NCI-H187 (cell line): ENCODE data around the gene WHRN.

Experiments used
- DNase-seq, 2 experiments: peaks; one replicate each; lab custom pipeline; 2025; lab: John Stamatoyannopoulos, UW

WHRN gene

GRCh38 chr9:114513959-114514267 is 8.6 kb upstream of the WHRN start:
- no peak for DNase-seq

GRCh38 chr9:114513055-114513958 is 8.0 kb upstream of the WHRN start:
- DNase-seq, result no peak

DNA sequence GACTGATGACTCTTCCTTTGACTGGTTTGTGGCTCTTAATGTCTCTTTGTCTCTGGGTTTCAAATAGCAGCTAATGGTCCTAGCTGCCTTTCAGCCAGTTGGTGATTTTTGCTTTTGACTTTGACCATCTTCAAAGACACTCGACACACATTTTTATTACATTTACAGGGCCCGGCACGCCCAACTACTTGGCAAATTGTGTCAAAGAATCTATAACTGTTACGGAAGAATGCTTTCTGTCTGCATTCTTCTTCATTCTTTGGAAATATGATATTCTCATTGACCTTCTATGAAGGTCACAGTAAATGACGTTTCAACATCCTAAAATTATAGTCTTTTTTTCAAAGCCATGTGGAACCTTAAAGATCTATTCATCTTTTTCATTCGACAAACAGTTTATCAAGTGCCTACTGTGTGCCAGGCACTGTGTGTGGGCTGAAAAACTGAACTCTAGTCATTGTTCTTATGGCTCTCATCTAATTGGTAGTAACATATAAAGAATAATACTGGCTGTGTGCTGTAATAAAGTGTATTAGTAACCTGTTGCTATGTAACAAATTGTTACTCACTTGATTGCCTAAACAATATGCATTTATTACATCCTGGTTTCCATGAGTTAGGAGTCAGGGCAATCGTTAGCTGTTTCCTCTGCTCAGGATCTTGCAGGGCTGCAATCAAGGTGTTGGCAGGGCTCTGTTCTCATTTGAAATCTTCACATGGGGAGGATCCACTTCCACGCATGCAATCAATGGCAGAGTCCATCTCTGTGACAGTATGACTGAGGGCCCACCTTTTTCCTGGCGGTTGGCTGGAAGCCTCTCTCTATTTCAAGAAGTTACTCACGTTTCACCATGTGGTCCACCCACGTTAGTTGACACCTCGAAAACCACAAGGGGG is 7.0 kb upstream of the WHRN start:
- DNase-seq, result no peak

DNA sequence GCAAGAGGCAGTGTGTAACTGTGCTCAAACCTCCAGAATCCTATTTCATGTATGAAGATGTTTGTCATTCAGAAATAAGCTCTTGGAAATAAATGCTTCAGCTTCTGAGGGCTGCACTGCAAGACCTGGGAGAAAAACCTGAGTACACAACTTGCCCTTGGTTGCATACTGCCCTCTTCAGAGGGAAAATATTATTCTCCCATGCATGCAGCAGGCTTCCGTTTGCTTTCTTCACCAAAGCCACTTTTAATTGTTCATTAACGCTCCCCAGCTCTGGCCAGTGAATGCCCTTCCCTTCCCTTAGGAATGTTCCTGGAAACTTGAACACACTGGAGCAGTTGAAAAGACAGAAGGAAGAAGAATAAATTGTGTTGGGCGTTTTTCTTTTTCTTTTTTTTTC is 2.5 kb upstream of the WHRN start:
- no peak for DNase-seq

GRCh38 chr9:114506082-114506390 is 763 bp upstream of the WHRN start:
- no peak for DNase-seq

- peak in 1 of 2 experiments; percentile 19 for DNase-seq
Measured at GRCh38 chr9:114504341-114505186, 709 bp downstream of the WHRN start.

GRCh38 chr9:114503522-114504340 is 1.5 kb downstream of the WHRN start:
- DNase-seq, result peak in 1 of 2 experiments; percentile 19

DNA sequence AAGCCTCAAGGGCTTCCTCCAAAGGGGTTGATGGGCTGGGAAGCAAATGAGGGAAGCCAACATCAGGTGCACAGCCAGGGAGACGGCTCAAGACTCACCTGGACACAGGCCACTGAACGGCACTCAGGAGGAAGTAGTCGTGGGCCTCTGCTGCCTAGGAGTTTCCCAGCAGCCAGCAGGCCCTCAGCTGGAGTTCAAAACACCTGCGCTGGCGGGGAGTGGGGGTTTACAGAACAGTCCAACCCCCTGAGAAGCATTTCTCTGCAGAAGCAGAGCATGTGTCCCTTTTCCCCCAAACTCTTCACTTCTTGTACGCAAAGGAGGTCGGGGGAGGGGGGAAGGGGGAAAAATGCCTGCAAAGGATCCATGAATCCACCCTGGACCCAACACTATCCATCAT is 2.3 kb downstream of the WHRN start:
- DNase-seq, result peak in 1 of 2 experiments; percentile 6

DNA sequence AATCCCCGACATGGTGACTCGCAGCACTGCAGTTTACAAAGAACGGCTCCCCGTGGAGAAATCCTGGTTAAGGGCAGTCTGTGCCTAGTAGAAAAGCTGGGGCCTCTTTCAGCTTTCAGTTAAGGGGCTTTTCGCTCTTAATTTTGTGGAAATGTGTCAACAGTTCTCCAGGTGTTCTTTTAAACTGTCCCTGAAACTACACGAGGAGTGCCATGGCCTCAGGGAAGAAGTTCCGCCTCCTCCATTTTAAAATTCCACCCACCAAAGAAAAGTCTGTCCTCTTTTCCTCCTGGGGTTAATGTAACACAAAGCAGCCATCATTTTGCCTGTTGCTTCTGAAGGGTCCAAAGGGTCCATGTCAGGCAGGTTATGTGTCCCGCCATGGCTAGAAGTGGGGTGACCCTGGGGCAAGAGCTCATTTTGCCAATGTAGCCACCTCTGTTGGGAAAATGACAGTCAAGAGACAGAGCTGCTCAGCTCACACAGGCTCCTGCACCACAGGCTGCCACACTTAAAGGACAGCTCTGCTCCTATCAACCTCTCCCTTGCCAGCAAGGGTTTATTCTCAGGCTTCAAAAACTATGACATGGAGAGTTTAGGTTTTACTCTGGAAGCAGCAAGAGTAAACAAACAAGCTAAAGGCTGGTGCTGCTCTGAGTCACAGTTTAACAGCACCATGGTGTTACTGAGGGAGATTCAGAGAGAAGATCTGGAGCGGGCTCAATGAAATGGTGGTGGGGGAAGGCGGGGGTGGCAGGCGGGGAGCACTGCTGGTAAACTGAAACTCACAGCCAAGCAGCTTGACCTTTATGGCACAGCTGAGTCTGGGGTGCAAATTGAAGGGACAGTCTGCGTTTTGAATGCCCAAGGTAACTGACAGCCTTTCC is 3.2 kb downstream of the WHRN start:
- DNase-seq, result peak in 1 of 2 experiments; percentile 9

DNA sequence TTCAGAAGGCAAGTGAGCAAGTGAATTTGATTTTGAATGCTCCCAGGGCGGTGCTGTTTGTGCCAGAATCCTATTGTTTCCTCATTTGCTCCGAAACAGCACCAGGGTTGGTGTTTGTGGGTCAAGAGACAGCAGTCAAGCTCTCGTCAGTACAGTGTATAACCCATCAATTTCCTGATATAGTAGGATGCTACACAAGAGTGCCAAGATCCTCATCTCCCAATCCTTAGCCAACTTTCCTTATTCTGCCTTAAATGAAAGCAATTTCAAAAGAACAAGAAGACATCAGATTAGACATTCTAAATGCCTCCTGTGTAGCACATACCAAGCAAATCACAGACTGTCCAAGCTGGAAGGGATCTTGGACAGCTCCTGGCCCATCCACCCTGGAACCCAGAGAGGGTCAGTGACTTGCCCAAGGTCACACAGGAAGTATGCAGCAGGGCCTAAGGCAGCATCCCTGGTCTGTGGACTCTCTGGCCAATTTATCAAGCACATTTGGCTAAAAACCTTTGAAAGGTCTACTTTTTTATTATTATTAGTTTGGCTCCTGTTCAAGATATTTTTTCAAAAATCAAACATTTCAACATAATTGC is 4.5 kb downstream of the WHRN start:
- DNase-seq, result no peak

DNA sequence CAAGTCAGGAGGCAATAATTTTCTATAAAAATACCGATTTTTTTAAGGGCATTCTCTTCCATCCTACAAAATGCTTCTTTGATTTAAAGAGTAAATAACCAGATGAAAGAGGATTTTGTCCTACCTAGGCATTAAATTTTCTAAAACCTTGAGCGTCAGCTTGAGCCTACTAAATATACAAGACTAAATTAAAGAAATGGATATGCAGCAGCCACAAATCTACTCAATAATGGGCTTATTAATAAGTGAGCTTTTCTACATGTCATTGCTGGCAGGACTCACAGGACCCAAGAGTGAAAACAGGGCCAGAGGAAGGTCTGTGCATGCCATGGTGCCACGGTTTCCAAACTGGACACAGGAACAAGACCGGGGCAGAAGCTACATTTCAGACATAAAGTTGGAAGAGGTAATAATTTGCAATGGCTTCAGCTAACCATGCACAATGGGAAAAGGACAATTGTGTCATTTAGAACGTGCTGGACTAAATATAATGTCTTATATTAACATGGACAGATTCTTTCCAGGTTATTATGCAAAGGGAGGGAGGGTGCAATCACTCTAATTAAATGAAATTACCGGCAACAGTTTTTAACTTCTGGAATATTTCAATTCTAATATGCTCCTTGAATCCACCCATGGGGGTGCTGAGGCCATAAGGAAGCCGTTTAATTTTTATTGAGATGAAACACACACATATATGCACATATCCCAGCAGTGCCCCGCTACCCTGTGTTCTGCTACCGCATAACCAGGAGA is 5.2 kb downstream of the WHRN start:
- no peak for DNase-seq

DNA sequence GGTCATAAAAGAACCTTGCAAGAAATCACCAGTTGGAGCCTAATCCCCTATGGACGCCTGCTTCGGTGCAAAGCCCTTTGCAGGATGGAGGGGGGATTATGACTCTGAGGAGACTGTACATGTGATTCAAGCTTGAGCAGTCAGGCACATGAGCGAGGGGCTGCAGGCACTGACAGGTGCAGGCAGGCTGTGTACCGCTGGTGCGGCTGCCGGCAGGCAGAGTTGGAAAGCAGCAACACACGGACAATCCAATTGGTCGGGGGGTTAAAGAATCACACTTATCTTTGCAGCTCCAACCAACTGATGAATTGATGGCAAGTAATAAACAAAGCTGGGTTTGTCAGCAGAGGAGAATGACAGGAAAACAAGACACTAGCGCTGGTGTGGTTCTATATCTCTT is 5.7 kb downstream of the WHRN start:
- no peak for DNase-seq

- DNase-seq, result no peak
Measured at GRCh38 chr9:114497727-114498382, 7.4 kb downstream of the WHRN start.

DNA sequence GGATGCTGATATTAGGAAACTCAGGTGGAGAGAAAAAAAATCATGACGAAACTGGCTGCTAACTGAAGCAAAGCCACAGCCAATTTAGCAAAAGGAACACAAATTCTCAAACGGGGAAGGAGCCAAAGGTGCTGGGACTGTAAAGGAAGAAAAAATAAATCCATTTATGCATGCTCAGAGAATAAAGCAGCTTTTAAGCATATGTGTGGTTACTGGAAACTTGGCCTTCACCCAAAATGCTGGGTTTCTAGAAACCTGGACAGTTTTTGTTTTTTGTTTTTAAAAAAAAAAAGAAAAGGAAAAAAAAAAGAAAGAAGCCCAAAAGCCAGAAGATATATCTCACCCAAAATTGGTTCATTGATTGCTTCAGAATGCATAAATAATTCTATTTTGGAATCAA is 8.0 kb downstream of the WHRN start:
- no peak for DNase-seq

DNA sequence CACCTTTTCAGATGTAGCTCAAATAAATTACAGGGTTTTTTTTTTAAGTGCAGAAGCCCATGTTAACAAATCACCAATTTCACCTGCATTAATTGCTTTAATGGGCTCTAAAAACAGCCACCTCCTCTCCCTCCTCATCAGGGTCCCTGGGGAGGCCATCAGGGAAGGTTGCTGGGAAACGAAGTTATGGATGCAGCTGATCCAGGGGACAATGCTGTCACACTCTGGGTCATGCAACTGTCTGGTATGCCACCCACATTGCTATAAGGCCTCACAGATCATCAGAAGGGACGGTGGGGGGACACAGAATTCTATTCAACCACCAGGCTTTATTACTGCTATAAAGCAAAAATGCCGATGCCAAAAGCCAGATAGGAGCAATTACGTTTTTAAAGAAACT is 9.3 kb downstream of the WHRN start:
- no peak for DNase-seq

DNA sequence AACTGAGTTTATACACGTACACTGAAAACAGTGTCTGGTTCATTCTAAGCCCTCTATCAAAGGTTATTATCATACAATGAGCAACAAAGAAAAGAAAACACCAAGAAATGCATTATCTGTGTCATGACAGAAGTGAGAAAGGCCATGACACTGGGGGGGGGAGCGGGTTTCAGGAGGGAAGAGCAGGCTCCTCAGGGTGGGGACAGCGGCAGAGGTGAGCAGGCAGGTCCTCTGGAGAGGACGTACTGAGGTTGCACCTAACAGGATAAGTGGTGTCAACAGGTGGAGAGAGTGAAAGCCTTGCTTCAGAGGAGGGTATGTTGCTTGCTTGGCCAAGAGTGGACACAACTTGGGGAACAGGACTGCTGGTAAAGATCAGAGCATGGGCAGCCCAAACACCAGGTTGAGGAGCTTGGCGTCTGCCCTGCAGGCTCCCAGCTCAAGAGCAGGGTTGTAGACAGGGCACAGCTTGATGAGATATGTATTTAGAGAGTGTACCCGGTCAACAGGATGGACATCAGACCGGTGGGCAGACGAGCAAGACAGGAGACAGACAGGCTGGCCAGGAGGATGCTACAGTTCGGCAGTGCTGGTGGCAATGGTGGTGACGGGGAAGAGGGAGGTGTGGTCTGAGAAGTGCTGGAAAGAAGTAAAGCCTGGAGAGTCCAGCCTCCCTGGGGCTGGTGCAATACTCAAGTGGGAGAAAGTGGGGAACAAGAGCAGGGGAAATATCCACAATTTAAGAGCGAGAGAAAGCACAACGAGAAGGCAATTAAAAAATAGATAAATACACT is 10.3 kb downstream of the WHRN start:
- DNase-seq, result no peak

- DNase-seq, result no peak
Measured at GRCh38 chr9:114493521-114494184, 11.6 kb downstream of the WHRN start.
